GM20431 (cell line): ENCODE results near the gene UBAP1L.
"Not testable (repeated sequence)": the region's sequence is repeated elsewhere in the genome, so short reads cannot be mapped to it uniquely, and the experiment has no call there.

Experiments
- in situ Hi-C: fragments of 300-500 bp; cut with MseI, MboI; formaldehyde crosslinking; loops from one replicate; pipeline ENCODE4 v1.15.0; 2020; ENCODE audit warnings: low sequenced_read_pairs; ENCODE audit not compliant: unreplicated experiment

The UBAP1L gene

DNA sequence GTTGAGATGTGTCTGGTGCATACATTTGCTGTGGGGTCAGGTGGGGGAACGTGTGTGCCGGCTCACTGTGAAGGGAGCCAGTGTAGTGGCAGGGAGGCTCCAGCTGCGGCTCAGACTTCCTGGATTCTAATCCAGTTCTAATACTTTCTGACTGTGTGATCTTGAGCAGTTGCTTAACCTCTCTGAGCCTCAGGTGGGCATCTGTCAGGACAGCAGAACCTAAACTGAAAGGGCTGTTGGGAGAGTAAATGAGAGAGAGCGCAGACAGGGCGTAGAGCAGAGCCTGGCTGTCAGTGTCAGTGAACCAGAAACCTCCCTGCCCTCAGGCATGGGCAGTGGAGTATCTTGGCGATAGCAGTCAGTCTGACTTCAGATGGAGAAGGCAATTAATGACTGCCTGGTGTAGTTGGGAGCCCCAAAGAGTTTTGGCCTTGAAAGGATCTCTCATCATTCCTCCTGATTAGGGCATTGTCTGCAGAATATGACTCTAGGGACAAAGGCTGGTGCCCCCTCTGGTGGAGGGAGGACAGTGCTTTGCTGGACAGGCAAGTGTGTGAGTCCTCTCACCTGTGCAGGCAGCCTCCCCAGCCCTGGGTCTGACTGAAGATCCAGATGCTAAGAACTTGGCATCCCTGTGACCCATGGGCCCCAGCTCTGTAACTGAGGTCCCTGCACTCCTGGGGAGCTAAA is 28.9 kb downstream of the UBAP1L start:
- in situ Hi-C loops: loop anchor here (10.0 kb wide), 1 partner anchor 51 kb away; no protein-coding TSS in a partner anchor

DNA sequence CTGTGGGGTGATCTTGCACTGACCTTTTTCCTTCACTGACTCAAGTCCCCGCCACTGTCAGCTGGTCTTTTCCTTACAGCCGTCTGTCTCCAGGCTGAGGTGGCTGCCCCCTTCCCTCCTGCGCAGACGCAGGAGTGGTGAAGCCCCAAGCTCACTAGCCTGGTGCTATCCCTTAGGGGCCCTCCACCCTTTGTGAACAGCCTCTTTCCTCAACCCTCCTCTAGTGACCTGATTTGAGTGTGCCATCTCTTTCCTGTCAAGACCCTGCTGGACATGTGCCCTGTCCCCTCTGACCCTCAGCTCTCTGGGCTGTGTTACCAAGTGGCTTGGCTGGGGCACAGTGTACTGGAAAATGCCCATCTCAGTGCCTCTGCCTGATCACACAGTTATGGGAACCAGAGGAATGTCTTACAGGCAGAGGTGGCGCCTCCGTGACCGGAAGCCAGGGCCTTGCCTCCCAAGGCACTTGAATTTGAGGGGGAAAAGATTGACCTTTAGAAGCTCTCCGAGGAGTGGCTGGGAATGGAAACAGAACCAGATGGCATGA is 29.7 kb downstream of the UBAP1L start:
- in situ Hi-C loops: loop anchor here (10.0 kb wide), 1 partner anchor 50 kb away; no protein-coding TSS in a partner anchor

DNA sequence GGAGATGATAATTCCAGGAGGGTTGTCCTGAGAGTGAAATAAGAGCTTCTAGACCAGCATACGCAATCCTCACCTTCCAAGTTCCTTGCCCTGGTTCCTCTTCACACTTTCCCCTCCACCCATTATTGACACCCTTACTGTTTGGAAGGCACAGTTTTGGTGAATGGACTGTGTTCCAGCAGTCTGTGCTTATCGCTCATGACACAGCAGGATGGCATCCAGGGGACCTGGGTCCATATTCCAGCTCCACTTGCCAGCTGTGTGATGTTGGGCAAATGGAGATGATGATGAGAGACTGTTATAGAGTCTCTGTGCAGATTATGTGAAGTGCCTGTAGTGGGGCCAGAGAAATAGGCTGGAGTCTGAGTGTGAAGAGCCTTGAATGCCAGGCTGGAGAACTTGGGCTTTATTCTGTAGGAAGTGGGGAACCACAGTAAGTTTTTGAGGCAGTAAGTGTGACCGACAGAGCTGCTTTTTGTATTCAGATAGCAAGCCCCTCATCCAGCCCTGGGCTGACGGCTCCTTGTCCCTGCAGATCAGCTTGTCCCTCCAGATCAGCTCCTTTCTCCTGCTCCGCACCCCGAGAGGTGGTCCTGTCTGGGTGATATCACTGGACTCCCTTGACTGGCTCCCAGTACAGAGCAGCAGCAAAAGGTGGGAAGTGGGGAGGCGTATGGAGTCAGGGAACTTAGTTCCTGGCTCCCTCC is 30.3 kb downstream of the UBAP1L start:
- in situ Hi-C loops: loop anchor here (10.0 kb wide), 1 partner anchor 50 kb away; no protein-coding TSS in a partner anchor

DNA sequence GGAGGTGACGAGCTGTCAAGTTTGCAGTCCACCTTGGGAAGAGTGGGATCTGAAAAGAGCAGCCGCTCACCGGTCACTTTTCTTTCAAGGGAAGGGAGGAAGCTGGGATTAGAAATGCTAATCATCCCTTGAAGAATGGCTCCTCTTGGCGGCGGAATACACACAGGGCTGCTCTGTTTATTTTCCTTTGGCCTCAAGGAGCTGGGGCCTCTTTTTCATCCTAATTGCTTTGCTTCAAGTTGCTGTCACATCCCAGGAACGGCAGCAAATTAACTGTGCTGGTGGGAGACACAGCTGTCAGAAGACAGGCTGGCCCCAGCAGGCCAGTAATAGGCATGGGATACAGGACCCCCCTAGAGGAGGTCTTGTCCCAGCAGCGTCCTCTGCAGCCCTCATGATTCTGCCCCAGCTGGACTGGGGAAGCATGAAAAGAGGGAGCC is 31.7 kb downstream of the UBAP1L start:
- in situ Hi-C loops: loop anchor here (10.0 kb wide), 1 partner anchor 48 kb away; no protein-coding TSS in a partner anchor

DNA sequence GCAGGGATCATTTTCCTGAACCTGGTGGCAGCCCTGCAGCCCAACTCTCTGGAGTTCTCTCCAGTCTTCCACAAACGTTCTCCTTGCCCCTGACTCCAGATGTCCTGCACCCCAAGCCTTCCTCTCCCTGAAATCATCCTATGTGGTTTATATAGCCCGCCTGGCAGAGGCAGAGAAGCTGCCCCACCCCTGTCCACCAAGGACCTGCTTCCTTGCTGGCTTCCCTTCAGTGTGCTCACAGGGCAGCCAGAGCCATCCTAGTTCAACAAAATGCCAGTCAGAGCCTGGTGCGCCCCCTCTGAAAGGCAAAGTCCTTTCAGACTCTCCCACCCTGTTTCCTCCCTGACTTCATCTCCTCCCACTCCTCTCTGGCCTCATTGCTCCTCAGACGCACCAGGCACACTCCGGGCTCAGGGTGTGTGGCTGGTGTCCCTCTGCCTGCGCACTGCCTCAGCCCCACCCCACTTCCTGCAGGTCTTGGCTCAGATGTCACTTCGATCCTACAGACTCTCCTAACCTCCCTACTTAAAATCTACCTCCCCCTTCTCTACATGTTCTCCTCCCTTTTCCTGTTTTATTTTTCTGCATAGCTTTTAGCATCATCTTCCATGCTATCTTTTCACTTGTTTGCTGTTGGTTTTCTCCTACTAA is 32.6 kb downstream of the UBAP1L start:
- in situ Hi-C loops: loop anchor here (10.0 kb wide), 1 partner anchor 48 kb away; no protein-coding TSS in a partner anchor

GRCh38 chr15:65081758-65082157 is 33.2 kb downstream of the UBAP1L start:
- in situ Hi-C loops: loop anchor here (10.0 kb wide), 1 partner anchor 47 kb away; no protein-coding TSS in a partner anchor

DNA sequence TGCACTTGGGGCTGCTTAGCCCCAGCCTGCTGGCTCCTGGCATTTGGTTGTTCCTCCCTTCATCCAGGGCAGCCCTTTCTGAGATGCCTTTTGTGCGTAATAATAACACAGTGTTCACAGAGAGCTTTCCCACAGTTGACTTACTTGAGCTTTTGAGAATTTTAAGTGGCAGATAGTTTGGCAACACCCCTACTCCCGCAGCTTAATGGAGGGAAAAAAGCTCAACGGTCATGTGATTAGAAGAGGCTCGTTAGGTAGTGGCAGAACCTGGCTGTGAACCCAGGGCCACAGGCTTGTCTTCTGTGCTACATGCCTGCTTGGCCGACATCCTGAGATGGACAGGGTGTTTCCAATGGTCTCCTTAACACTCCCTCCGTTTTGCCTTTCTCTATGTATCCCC is 33.7 kb downstream of the UBAP1L start:
- in situ Hi-C loops: loop anchor here (10.0 kb wide), 1 partner anchor 46 kb away; no protein-coding TSS in a partner anchor

- in situ Hi-C loops: no loop called here
Measured at GRCh38 chr15:65079580-65079979, 35.4 kb downstream of the UBAP1L start.

GRCh38 chr15:65077981-65078352 is 37.0 kb downstream of the UBAP1L start:
- in situ Hi-C loops: no loop called here

- in situ Hi-C loops: no loop called here
Measured at GRCh38 chr15:65077291-65077980, 37.6 kb downstream of the UBAP1L start.

GRCh38 chr15:65076486-65077290 is 38.3 kb downstream of the UBAP1L start, which contains the start of gene KBTBD13:
Gene KBTBD13 (plus strand): TSS chr15:65076746. CDS start chr15:65076816, 70 bp downstream.
- in situ Hi-C loops: no loop called here

GRCh38 chr15:65075607-65076395 is 39.2 kb downstream of the UBAP1L start:
- in situ Hi-C loops: not testable (repeated sequence)

DNA sequence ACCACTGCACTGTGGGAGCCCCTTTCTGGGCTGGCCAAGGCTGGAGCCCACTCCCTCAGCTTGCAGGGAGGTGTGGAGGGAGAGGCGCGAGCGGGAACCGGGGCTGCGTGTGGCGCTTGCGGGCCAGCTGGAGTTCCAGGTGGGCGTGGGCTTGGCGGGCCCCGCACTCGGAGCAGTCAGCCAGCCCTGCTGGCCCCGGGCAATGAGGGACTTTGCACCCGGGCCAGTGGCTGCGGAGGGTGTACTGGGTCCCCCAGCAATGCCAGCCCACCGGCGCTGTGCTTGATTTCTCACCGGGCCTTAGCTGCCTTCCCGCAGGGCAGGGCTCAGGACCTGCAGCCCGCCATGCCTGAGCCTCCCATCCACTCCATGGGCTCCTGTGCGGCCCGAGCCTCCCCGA is 40.1 kb downstream of the UBAP1L start:
- in situ Hi-C loops: not testable (repeated sequence)

GRCh38 chr15:65072617-65073016 is 42.4 kb downstream of the UBAP1L start:
- in situ Hi-C loops: no loop called here

DNA sequence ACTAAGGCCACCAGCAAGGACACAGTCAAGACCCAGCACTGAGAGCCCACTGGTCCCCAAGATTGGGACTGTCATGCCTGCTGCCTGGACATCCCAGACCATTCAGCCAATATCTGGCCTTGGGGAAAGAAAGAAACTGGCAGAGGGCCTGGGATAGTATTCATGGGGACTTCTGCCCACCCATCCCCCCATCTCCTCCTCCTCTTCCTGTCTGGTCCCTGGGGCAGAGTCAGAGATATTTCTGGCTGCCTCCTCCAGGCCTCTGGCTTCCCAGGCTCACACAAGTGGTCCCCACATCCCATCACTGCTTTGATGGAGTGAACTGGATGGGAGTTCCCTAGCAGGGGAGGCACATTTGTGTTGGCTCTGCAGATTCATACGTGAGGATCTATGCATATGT is 43.0 kb downstream of the UBAP1L start:
- in situ Hi-C loops: no loop called here

DNA sequence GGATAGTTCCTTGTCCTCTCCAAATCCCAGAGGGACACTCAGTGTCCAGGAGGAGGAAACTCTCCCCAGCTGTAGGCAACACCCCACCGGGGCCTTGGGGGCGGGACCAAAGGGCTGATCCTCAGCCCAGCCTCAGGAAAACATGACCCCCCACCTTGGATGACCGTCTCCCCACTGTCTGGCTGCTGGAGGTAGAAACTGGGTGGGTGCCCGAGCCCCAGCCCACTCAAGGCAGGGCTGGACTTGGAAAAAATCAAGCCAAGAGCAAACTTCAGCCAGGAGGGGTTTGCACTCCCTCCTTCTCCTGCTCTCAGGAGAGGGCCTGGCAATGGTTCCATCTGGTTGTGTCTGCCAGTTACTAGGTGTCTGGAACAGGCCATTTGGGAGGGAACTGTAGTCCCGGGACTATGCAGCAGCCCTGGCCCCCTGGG is 43.6 kb downstream of the UBAP1L start:
- in situ Hi-C loops: no loop called here

GRCh38 chr15:65069779-65070546 is 45.0 kb downstream of the UBAP1L start:
- in situ Hi-C loops: no loop called here
